Upper lobe of left lung (tissue), 4 donors: ENCODE data around the gene RIMBP2.

Experiments used
- POLR2A ChIP-seq, 4 donors: fragments of 450-650 bp; IDR thresholded peaks; one replicate each; pipeline ENCODE4 v1.5.1; 2016 to 2017; ENCODE audit warnings: antibody characterized with exemption in 4 of 4, mild to moderate bottlenecking in 2 of 4
- TF ChIP-seq, protein P1 (sequence below), 6 experiments: fragments of 450-650 bp in 4 of 6; fragments of 200-600 bp in 2 of 6; sonication (generic) in 2 of 6; IDR thresholded peaks; one replicate each; pipeline ENCODE4 v1.5.1; 2016 to 2019; ENCODE audit warnings: antibody characterized with exemption in 6 of 6

DNA sequence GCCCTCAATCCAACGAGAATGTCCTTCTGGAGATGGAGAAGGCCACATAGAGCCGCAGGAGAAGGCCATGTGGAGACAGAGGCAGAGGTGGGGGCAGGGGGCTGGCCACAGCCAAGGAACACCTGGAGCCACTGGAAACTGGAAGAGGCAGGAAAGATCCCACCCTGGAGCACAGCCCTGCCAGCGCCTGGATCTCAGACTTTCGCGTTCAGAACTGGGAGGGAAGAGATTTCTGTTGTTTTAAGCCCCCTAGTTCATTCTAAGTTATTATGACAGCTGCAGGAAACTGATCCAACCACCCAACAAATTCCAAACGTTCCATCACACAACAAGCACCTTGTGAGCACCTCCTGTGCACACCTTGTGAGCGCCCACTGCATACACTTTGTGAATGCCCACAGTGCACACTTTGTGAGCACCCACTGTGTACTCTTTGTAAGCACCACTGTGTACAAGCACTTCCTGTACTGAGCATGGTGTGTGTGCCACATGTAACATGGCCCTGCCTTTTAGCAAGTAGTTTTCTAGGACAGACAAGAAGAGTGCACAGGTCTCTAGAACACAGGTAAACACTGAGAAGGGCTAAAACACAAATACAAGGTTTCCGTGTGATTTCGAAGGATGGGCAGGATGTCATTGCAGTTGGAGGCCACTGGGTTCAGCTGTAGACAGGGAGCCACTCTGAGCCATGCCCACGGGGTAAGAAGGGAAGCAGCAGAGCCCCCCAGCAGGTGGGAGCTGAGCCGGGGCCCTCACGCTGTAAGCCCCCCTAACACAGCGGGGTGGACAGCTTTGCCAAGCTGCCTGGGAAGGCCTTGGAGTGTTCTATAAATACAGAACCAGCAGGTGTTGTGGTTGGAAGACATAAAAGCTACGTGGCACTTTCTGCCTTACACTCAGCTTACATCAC is 15.4 kb downstream of the RIMBP2 start:
- TF ChIP-seq, protein P1, sequence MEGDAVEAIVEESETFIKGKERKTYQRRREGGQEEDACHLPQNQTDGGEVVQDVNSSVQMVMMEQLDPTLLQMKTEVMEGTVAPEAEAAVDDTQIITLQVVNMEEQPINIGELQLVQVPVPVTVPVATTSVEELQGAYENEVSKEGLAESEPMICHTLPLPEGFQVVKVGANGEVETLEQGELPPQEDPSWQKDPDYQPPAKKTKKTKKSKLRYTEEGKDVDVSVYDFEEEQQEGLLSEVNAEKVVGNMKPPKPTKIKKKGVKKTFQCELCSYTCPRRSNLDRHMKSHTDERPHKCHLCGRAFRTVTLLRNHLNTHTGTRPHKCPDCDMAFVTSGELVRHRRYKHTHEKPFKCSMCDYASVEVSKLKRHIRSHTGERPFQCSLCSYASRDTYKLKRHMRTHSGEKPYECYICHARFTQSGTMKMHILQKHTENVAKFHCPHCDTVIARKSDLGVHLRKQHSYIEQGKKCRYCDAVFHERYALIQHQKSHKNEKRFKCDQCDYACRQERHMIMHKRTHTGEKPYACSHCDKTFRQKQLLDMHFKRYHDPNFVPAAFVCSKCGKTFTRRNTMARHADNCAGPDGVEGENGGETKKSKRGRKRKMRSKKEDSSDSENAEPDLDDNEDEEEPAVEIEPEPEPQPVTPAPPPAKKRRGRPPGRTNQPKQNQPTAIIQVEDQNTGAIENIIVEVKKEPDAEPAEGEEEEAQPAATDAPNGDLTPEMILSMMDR (IDR thresholded peaks at IDR 0.05), result no peak
- TF ChIP-seq POLR2A (IDR thresholded peaks at IDR 0.05), result no peak
